Endothelial cell of umbilical vein (primary cell): ENCODE data around the gene OR6C2.
"Not testable (repeated sequence)": the region's sequence is repeated elsewhere in the genome, so short reads cannot be mapped to it uniquely, and the experiment has no call there.

Experiments used
- CTCF ChIP-seq, 2 donors: IDR thresholded peaks; 1 replicate in 1 of 2; 2 replicates in 1 of 2; pipeline ENCODE4 v1.5.1; 2011; ENCODE audit warnings: low read length in 2 of 2, mild to moderate bottlenecking in 2 of 2, moderate library complexity in 2 of 2, control low read depth in 1 of 2, inconsistent platforms in 1 of 2, low read depth in 1 of 2; ENCODE audit not compliant: insufficient read depth in 1 of 2; ENCODE audit errors: extremely low read depth in 1 of 2
- EZH2 ChIP-seq: IDR thresholded peaks from 2 replicates; pipeline ENCODE4 v1.6.1; 2012; ENCODE audit warnings: borderline replicate concordance, low read depth, mild to moderate bottlenecking, moderate library complexity, low read length, inconsistent platforms; ENCODE audit not compliant: severe bottlenecking
- GATA2 ChIP-seq: IDR thresholded peaks from 2 replicates; pipeline ENCODE4 v1.7.0; 2011; ENCODE audit warnings: low read depth, mild to moderate bottlenecking, moderate library complexity, mixed read lengths, low read length; ENCODE audit not compliant: insufficient read length, insufficient read depth
- JUN ChIP-seq: IDR thresholded peaks from 2 replicates; pipeline ENCODE4 v1.6.1; 2011; ENCODE audit warnings: borderline replicate concordance, low read depth; ENCODE audit not compliant: insufficient read length, insufficient read depth
- MAX ChIP-seq: IDR thresholded peaks from 2 replicates; pipeline ENCODE4 v1.6.1; 2011; ENCODE audit not compliant: insufficient read depth, insufficient read length
- MYC ChIP-seq: IDR thresholded peaks from one replicate; pipeline ENCODE4 v1.6.1; 2011; ENCODE audit warnings: mild to moderate bottlenecking, low read depth, low read length
- POLR2A ChIP-seq: IDR thresholded peaks from 2 replicates; pipeline ENCODE4 v1.6.1; 2012; ENCODE audit warnings: low read depth, mild to moderate bottlenecking, control low read depth, low read length
- POLR2AphosphoS5 ChIP-seq: IDR thresholded peaks from 2 replicates; pipeline ENCODE4 v1.6.1; 2012; ENCODE audit warnings: low read depth, mild to moderate bottlenecking, control low read depth, low read length, moderate library complexity; ENCODE audit not compliant: insufficient read depth

DNA sequence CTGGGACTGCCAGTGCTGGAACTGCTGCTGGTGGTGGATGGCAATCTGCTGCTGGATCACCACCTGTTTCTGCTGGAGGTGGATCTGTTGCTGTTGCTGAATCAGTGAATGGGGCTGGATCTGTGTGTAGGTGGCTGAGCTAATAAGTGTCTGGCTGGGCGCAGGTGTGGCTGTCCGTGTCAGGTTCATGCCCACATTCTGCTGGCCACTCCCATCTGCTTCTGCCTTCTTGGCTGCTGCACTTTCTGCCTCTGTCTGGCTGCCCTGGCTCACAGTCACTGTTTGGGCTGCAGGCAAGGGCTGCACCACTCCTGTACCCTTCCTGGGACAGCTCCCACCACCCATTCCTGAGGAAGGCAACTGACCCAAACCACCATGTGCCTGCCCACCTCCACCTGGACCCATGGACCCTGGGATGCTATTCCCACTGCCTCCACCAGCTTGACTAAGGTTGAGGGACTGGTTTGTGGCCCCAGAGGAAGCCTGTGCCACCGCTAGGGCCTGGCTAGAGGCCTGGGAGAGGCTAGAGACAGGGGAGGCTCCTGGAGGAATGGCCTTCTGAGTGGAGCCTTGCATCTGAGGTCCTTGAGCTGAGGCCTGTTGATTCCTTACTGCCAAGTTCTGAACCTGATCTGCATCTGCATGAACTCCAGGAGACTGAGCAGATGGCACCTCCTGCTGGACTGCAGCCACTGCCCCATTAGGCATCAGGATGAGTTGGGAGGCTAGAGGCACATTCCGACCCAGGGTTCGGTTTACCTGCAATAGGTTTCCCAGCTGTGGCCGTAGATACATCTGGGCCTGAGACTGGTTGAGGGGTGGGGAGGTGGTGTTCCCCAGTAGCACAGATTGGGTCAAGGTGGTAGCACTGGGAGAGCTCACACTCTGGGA lies 30.1 kb upstream of the OR6C2 start:
- not testable (repeated sequence) for TF ChIP-seq CTCF (IDR thresholded peaks at IDR 0.05; ENCODE audit: extremely low read depth in 1 of 2, insufficient read depth in 1 of 2, low read depth in 1 of 2, low read length in 2 of 2); EZH2; POLR2A; JUN; GATA2; POLR2AphosphoS5; MYC; MAX
